ENCODE data around the gene TRPV4. TPM values are rescaled to one million over a fixed set of nuclear protein-coding genes. Genes with fewer than 3 reads are reported as not detected.

TRPV4 gene
- total RNA-seq, 5 donors from 2014 or later (not counting 1 experiment from before 2014, with no cell fraction given): not detected

DNA sequence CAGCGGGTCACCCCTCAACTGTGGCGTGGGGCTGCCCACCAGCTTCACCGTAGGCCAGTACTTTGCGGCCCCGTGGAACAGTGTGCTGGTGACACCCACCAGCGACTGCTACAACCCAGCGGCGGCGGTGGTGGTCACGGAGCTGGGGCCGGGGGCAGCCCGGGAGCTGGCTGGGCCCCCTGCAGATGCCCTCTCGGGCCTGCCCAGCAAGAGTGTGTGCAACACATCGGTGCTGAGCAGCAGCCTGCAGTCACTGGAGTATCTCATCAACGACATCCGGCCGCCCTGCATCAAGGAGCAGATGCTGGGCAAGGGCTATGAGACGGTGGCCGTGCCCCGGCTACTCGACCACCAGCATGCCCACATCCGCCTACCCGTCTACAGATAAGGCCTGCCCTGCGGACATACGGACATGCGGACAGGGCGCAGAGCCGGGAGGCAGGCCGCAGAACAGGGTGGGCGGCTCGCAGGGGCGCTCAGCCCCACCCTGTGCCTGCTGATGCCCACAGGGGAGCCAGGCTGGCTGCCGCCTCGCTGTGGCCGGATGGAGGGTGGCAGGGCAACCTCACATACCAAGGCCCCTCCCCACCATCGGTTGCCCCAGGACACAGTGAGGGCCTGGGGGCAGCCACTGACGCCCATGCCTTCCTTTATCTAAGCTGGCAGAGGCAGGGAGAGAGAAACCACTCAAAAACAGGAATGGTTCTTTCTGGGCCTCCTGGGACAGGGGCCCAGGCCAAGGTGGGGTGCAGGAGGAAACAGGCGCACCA is 64.1 kb downstream of the TRPV4 start:
- H3K4me3 Mint-ChIP-seq: no peak overlapping the region
- ATAC-seq (replicated peaks in 1 of 4) (no peak), DNase-seq (no peak)
- peaks cover 5 to 8% (median 5%) of the 10 kb centered on the region in 3 donors for H3K4me1 Mint-ChIP-seq
- ChIA-PET POLR2A (no interaction called here), CTCF (no interaction called here)
- H3K27ac Mint-ChIP-seq: no peak overlapping the region
- no peaks in the 10 kb centered on the region for H3K36me3 Mint-ChIP-seq
- Histone ChIP-seq H3K27me3 (replicated peaks in 1 of 2; ENCODE audit: control insufficient read depth in 2 of 2, extremely low read depth in 1 of 2, insufficient read depth in 2 of 2, low read length in 1 of 2) (peaks cover 0 to 11% of the 10 kb centered on the region in 2 experiments), H3K36me3 (ENCODE audit: control insufficient read depth in 2 of 2, extremely low read depth in 1 of 2, insufficient read depth in 1 of 2, low read length in 1 of 2) (no peaks in the 10 kb centered on the region), H3K4me3 (ENCODE audit: control insufficient read depth in 1 of 2, extremely low read depth in 1 of 2, low read length in 1 of 2) (no peak overlapping the region), H3K4me1 (ENCODE audit: control insufficient read depth in 1 of 2, extremely low read depth in 1 of 2, insufficient read depth in 2 of 2, low read length in 2 of 2) (no peaks in the 10 kb centered on the region), H3K27ac (ENCODE audit: low read length) (no peak overlapping the region), H3K9me3 (no peaks in the 10 kb centered on the region)
- H3K9me3 Mint-ChIP-seq: no peaks in the 10 kb centered on the region
- 94% methylated on average over 33 of the region's 38 CpGs for WGBS (ENCODE audit: insufficient coverage)
- no peaks in the 10 kb centered on the region for H3K27me3 Mint-ChIP-seq

DNA sequence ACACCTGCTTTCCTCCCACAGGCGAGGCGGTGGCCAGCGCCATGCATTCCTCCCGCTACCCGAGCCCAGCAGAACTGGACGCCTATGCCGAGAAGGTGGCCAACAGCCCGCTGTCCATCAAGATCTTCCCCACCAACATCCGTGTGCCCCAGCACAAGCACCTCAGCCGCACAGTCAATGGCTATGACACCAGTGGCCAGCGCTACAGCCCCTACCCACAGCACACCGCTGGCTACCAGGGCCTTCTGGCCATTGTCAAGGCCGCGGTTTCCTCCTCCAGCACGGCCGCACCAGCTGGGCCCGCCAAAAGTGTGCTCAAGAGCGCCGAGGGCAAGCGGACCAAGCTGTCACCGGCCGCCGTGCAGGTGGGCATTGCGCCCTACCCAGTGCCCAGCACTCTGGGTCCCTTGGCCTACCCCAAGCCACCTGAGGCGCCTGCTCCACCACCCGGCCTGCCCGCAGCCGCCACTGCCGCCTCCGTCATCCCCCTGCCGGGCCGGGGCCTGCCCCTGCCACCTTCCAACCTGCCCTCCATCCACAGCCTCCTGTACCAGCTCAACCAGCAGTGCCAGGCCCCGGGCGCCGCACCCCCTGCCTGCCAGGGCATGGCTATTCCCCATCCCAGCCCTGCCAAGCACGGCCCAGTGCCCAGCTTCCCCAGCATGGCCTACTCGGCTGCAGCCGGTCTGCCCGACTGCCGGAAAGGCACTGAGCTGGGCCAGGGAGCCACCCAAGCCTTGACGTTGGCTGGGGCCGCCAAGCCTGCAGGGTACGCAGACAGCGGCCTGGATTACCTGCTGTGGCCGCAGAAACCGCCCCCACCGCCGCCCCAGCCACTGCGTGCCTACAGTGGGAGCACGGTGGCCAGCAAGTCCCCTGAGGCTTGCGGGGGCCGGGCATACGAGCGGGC is 65.0 kb downstream of the TRPV4 start:
- no peaks in the 10 kb centered on the region for H3K4me1 ChIP-seq (ENCODE audit: control insufficient read depth in 1 of 2, extremely low read depth in 1 of 2, insufficient read depth in 2 of 2, low read length in 2 of 2)
- H3K36me3 ChIP-seq (ENCODE audit: control insufficient read depth in 2 of 2, extremely low read depth in 1 of 2, insufficient read depth in 1 of 2, low read length in 1 of 2): no peaks in the 10 kb centered on the region
- no peak overlapping the region for H3K27ac ChIP-seq (ENCODE audit: low read length)
- peaks cover 0 to 4% of the 10 kb centered on the region in 2 experiments for H3K27me3 ChIP-seq (replicated peaks in 1 of 2; ENCODE audit: control insufficient read depth in 2 of 2, extremely low read depth in 1 of 2, insufficient read depth in 2 of 2, low read length in 1 of 2)
- no peak overlapping the region for H3K4me3 ChIP-seq (ENCODE audit: control insufficient read depth in 1 of 2, extremely low read depth in 1 of 2, low read length in 1 of 2)
- ATAC-seq (replicated peaks in 1 of 4) (no peak), DNase-seq (no peak)
- Mint-ChIP-seq H3K36me3 (no peaks in the 10 kb centered on the region), H3K27me3 (no peaks in the 10 kb centered on the region), H3K4me1 (peaks cover 0 to 4% (median 0%) of the 10 kb centered on the region in 3 donors), H3K9me3 (peaks cover 0 to 4% (median 0%) of the 10 kb centered on the region in 3 donors), H3K27ac (no peak overlapping the region), H3K4me3 (no peak overlapping the region)
- CTCF ChIA-PET: no interaction called here
- POLR2A ChIA-PET: no interaction called here
- no peaks in the 10 kb centered on the region for H3K9me3 ChIP-seq
- 94% methylated on average over 49 of the region's 54 CpGs for WGBS (ENCODE audit: insufficient coverage)

DNA sequence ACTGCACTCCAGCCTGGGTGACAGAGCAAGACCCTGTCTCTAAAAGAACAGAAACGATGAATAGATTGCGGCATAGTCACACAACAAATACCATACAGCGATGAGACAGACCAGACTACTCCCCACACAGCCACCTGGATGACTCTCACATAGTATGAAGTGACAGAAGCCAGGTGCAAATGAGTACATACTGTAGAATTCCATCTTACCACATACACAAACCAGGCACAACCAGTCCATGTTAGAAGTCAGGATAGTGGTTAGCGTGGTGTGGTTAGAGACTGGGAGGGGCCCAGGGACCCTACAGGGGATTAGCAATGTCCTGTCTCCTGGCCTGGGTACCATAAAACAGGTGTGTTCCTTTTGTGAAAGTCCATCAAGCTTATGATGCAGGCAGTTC is 65.7 kb downstream of the TRPV4 start:
- no peak for DNase-seq
- H3K4me3 Mint-ChIP-seq: no peak overlapping the region

DNA sequence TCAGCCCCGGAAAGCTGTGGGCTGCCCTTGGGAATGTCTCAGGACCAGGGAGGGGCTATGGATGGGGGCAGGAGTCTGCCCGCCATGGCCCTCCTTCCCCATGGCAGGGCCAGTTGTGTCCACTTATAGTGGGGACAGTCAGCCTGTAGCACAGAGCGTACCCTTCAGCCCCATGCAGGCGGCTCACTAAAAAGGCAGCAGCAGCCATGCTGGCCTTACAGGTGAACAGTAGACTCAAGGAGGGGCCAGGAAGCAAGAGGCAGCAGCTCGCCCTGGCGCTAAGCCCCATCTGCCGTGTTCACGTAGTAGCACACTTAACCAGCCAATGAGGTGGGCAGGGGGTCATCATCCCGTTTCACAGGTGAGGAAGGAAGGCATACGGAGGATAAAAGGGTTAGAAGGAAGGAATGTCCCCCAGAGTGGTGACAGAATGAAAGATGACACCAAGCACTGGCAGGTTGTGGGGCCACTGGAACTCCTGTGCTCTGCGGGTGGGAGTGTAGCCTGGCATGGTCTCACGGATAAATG is 66.9 kb downstream of the TRPV4 start:
- Mint-ChIP-seq H3K27ac (no peak overlapping the region), H3K4me3 (no peak overlapping the region), H3K27me3 (no peaks in the 10 kb centered on the region), H3K9me3 (peaks cover 0 to 4% (median 0%) of the 10 kb centered on the region in 3 donors), H3K36me3 (no peaks in the 10 kb centered on the region), H3K4me1 (no peaks in the 10 kb centered on the region)
- Histone ChIP-seq H3K36me3 (ENCODE audit: control insufficient read depth in 2 of 2, extremely low read depth in 1 of 2, insufficient read depth in 1 of 2, low read length in 1 of 2) (no peaks in the 10 kb centered on the region), H3K27me3 (replicated peaks in 1 of 2; ENCODE audit: control insufficient read depth in 2 of 2, extremely low read depth in 1 of 2, insufficient read depth in 2 of 2, low read length in 1 of 2) (no peaks in the 10 kb centered on the region), H3K4me1 (ENCODE audit: control insufficient read depth in 1 of 2, extremely low read depth in 1 of 2, insufficient read depth in 2 of 2, low read length in 2 of 2) (no peaks in the 10 kb centered on the region), H3K27ac (ENCODE audit: low read length) (no peak overlapping the region), H3K9me3 (no peaks in the 10 kb centered on the region), H3K4me3 (ENCODE audit: control insufficient read depth in 1 of 2, extremely low read depth in 1 of 2, low read length in 1 of 2) (no peak overlapping the region)
- peak in 1 of 35 experiments; percentile 13 for DNase-seq
- POLR2A ChIA-PET: no interaction called here
- CTCF ChIA-PET: interaction anchor here in 1 of 2 donors (0.6 kb wide), 1 partner anchor 162 kb away, joined by 4 read pairs; no protein-coding TSS in a partner anchor
- WGBS (ENCODE audit: insufficient coverage): 89% methylated on average over 11 of the region's 12 CpGs
- no peak for ATAC-seq (replicated peaks in 1 of 4)

More for the DNA sequence above, 65.7 kb downstream of the TRPV4 start:
- H3K9me3 ChIP-seq: no peaks in the 10 kb centered on the region
- H3K27me3 Mint-ChIP-seq: no peaks in the 10 kb centered on the region
- ChIA-PET CTCF (no interaction called here), POLR2A (interaction anchor here in 1 of 2 donors (0.6 kb wide), 1 partner anchor 232 kb away, joined by 3 read pairs; no protein-coding TSS in a partner anchor)
- no peak overlapping the region for H3K4me3 ChIP-seq (ENCODE audit: control insufficient read depth in 1 of 2, extremely low read depth in 1 of 2, low read length in 1 of 2)
- H3K36me3 Mint-ChIP-seq: no peaks in the 10 kb centered on the region
- no peak overlapping the region for H3K27ac Mint-ChIP-seq
- no peaks in the 10 kb centered on the region for H3K4me1 ChIP-seq (ENCODE audit: control insufficient read depth in 1 of 2, extremely low read depth in 1 of 2, insufficient read depth in 2 of 2, low read length in 2 of 2)
- no peak for ATAC-seq (replicated peaks in 1 of 4)
- no peak overlapping the region for H3K27ac ChIP-seq (ENCODE audit: low read length)
- no peaks in the 10 kb centered on the region for H3K4me1 Mint-ChIP-seq
- H3K36me3 ChIP-seq (ENCODE audit: control insufficient read depth in 2 of 2, extremely low read depth in 1 of 2, insufficient read depth in 1 of 2, low read length in 1 of 2): no peaks in the 10 kb centered on the region
- 100% methylated on average over 1 of the region's 4 CpGs for WGBS (ENCODE audit: insufficient coverage)
- H3K27me3 ChIP-seq (replicated peaks in 1 of 2; ENCODE audit: control insufficient read depth in 2 of 2, extremely low read depth in 1 of 2, insufficient read depth in 2 of 2, low read length in 1 of 2): peaks cover 0 to 2% of the 10 kb centered on the region in 2 experiments
- peaks cover 0 to 4% (median 0%) of the 10 kb centered on the region in 3 donors for H3K9me3 Mint-ChIP-seq

DNA sequence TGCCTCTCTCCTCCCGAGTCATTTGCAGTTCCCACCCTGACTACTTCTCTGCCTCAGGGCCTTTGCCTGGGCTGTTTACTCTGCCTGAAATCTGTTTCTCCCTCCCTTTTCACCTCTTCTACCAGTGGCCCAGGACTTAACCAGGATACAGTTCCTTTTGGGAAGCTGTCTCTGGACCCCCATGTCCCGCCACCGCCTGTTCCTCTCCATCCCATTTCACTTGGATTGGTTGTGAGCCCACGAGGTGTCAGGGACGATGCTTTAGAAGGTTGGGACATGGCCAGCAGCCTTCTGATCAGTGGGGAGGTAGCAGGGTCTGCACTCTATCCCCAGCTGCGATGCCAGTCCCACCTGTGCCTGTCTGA is 67.8 kb downstream of the TRPV4 start:
- Histone ChIP-seq H3K27ac (ENCODE audit: low read length) (no peak overlapping the region), H3K9me3 (no peaks in the 10 kb centered on the region), H3K27me3 (replicated peaks in 1 of 2; ENCODE audit: control insufficient read depth in 2 of 2, extremely low read depth in 1 of 2, insufficient read depth in 2 of 2, low read length in 1 of 2) (peaks cover 0 to under 1% of the 10 kb centered on the region in 2 experiments), H3K36me3 (ENCODE audit: control insufficient read depth in 2 of 2, extremely low read depth in 1 of 2, insufficient read depth in 1 of 2, low read length in 1 of 2) (no peaks in the 10 kb centered on the region), H3K4me1 (ENCODE audit: control insufficient read depth in 1 of 2, extremely low read depth in 1 of 2, insufficient read depth in 2 of 2, low read length in 2 of 2) (no peaks in the 10 kb centered on the region), H3K4me3 (ENCODE audit: control insufficient read depth in 1 of 2, extremely low read depth in 1 of 2, low read length in 1 of 2) (no peak overlapping the region)
- ATAC-seq (replicated peaks in 1 of 4) (no peak), DNase-seq (no peak)
- Mint-ChIP-seq H3K36me3 (no peaks in the 10 kb centered on the region), H3K27me3 (no peaks in the 10 kb centered on the region), H3K9me3 (peaks cover 0 to 4% (median 0%) of the 10 kb centered on the region in 3 donors), H3K27ac (no peak overlapping the region), H3K4me3 (no peak overlapping the region), H3K4me1 (peaks cover 0 to 3% (median 0%) of the 10 kb centered on the region in 3 donors)
- ChIA-PET POLR2A (no interaction called here), CTCF (interaction anchor here in 1 of 2 donors (0.5 kb wide), 1 partner anchor 37 kb away, joined by 3 read pairs; no protein-coding TSS in a partner anchor)
- 84% methylated on average over 4 of the region's 6 CpGs for WGBS (ENCODE audit: insufficient coverage)

DNA sequence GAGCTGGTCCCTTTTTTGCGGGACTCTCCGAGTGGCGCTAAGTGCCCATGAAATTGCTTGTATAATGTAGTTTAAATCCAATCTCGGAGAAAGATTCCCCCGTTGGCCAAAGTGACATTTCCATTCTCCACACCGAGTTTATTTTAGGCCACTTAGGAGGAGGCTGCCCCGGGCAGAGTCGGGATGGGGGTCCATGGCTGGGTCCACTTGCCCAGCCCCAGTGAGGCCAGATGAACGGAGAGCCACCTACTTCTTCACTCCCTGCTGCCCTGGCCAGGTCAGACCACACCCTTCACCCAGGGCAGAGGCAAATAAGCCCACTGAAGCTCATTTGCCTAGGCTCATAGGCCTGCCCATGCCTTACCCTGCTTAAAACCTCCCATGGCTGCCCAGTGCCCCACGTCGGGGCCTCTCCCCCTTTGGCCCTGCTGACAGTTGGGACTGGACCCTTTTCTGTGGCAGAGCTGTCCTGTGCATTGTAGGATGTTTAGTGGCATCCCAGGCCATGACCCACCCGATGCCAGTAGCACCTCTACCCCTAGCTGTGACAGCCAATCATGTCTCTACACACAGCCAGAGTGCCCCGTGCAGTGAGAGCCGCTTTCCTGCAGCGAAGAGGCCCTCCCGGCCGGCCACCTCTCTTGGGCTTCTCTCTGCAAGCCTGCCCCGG is 68.3 kb downstream of the TRPV4 start:
- Mint-ChIP-seq H3K27ac (no peak overlapping the region), H3K9me3 (peaks cover 0 to 4% (median 0%) of the 10 kb centered on the region in 3 donors), H3K36me3 (no peaks in the 10 kb centered on the region), H3K27me3 (no peaks in the 10 kb centered on the region), H3K4me1 (peaks cover 0 to 3% (median 0%) of the 10 kb centered on the region in 3 donors), H3K4me3 (no peak overlapping the region)
- no peaks in the 10 kb centered on the region for H3K9me3 ChIP-seq
- H3K4me1 ChIP-seq (ENCODE audit: control insufficient read depth in 1 of 2, extremely low read depth in 1 of 2, insufficient read depth in 2 of 2, low read length in 2 of 2): no peaks in the 10 kb centered on the region
- no peak for ATAC-seq (replicated peaks in 1 of 4)
- POLR2A ChIA-PET: interaction anchor here in 1 of 2 donors (0.6 kb wide), 1 partner anchor 11 kb away, joined by 3 read pairs; no protein-coding TSS in a partner anchor
- no peak overlapping the region for H3K27ac ChIP-seq (ENCODE audit: low read length)
- H3K27me3 ChIP-seq (replicated peaks in 1 of 2; ENCODE audit: control insufficient read depth in 2 of 2, extremely low read depth in 1 of 2, insufficient read depth in 2 of 2, low read length in 1 of 2): peaks cover 0 to 4% of the 10 kb centered on the region in 2 experiments
- DNase-seq: peak in 2 of 35 experiments; percentile 12 to 19
- H3K4me3 ChIP-seq (ENCODE audit: control insufficient read depth in 1 of 2, extremely low read depth in 1 of 2, low read length in 1 of 2): no peak overlapping the region
- no peaks in the 10 kb centered on the region for H3K36me3 ChIP-seq (ENCODE audit: control insufficient read depth in 2 of 2, extremely low read depth in 1 of 2, insufficient read depth in 1 of 2, low read length in 1 of 2)
- CTCF ChIA-PET: no interaction called here
- WGBS (ENCODE audit: insufficient coverage): 92% methylated on average over 10 of the region's 18 CpGs
